Kidney (tissue), 14 donors: ENCODE measurements around the gene ATPAF2. TPM values are rescaled to one million over a fixed set of nuclear protein-coding genes. Genes with fewer than 3 reads are reported as not detected.

Experiments used
- DNase-seq, 5 donors: peaks; one replicate each; pipeline ENCODE4 v3.0.0-alpha.2; 2013 to 2020
- FAIRE-seq: peaks from 2 replicates; lab custom pipeline; 2012; peaks lifted over from hg19 to GRCh38; lab: Jason Lieb, UNC
- H3K27ac ChIP-seq, 2 donors: one replicate each; pipeline ENCODE4 v1.7.0; 2013; ENCODE audit warnings: low read depth in 2 of 2, low read length in 2 of 2, inconsistent platforms in 1 of 2
- H3K27me3 ChIP-seq: one replicate; pipeline ENCODE4 v1.7.1; 2013; ENCODE audit warnings: low read length, inconsistent platforms; ENCODE audit not compliant: control insufficient read depth, insufficient read depth
- H3K36me3 ChIP-seq, 3 donors: one replicate each; pipeline versions ENCODE4 v1.7.0 to v1.7.1; 2013; ENCODE audit warnings: low read length in 3 of 3, control low read depth in 1 of 3, inconsistent platforms in 1 of 3; ENCODE audit not compliant: insufficient read depth in 3 of 3, control insufficient read depth in 2 of 3
- H3K4me1 ChIP-seq, 3 donors: one replicate each; pipeline versions ENCODE4 v1.7.0 to v1.7.1; 2013; ENCODE audit warnings: low read length in 3 of 3, inconsistent platforms in 1 of 3, low read depth in 1 of 3; ENCODE audit not compliant: control insufficient read depth in 2 of 3, insufficient read depth in 2 of 3
- H3K4me3 ChIP-seq, 3 donors: one replicate each; pipeline versions ENCODE4 v1.7.0 to v1.8.1; 2013; ENCODE audit warnings: low read length in 3 of 3, control low read depth in 1 of 3, inconsistent platforms in 1 of 3
- H3K9ac ChIP-seq, 3 donors: one replicate each; pipeline versions ENCODE4 v1.7.0 to v1.7.1; 2013; ENCODE audit warnings: low read length in 3 of 3, control low read depth in 1 of 3, inconsistent platforms in 1 of 3
- H3K9me3 ChIP-seq, 3 donors: one replicate each; pipeline versions ENCODE4 v1.7.0 to v1.7.1; 2013; ENCODE audit warnings: low read length in 3 of 3, control low read depth in 1 of 3, inconsistent platforms in 1 of 3; ENCODE audit not compliant: control insufficient read depth in 2 of 3, insufficient read depth in 1 of 3
- intact Hi-C: fragments of 100-400 bp; cut with DNase I; formaldehyde crosslinking; loops from one replicate; pipeline ENCODE4 v1.11.1; 2022
- polyA plus RNA-seq: library from polyadenylated mRNA; stranded (reverse); fragments of 350-450 nt; fragmentation: Illumina TruSeq; extraction: RNeasy Lipid Tissue Mini Kit (QIAGEN cat#74804); gene quantifications from one replicate; pipeline ENCODE4 v1.2.3, GENCODE V29; 2014; ENCODE audit warnings: low read depth, low replicate concordance; ENCODE audit not compliant: insufficient read depth
- total RNA-seq: library from RNA; stranded (reverse); fragmentation: NEBNext Ultra II Directional; extraction: Animal tissue kit (Norgen Biotek cat#: 25700); gene quantifications from one replicate; pipeline ENCODE4 v1.2.1, GENCODE V29; 2021
- TF ChIP-seq, protein P1 (sequence below): IDR thresholded peaks from 3 replicates; pipeline ENCODE4 v1.5.1; 2012; ENCODE audit warnings: mild to moderate bottlenecking, moderate library complexity, borderline replicate concordance; ENCODE audit not compliant: insufficient read depth; ENCODE audit errors: extremely low read depth
- donor health status: control.
- donor health status: control.
- donor health status: control.
- donor health status: control.
- donor health status: control.
- donor health status: DM: yes; HTN: yes; CAD: no.
- donor health status: Normal renal cell carcinoma (clear cell type).

ATPAF2 gene
- total and polyA plus RNA-seq, 2 donors from 2014 or later: 27.0 to 52.1 TPM

- Histone ChIP-seq H3K4me1 (no peaks in the 10 kb centered on the region), H3K4me3 (no peak overlapping the region), H3K27ac (no peak overlapping the region), H3K9ac (no peak overlapping the region), H3K27me3 (no peaks in the 10 kb centered on the region), H3K9me3 (no peaks in the 10 kb centered on the region), H3K36me3 (peaks cover 0 to 2% (median 0%) of the 10 kb centered on the region in 3 donors)
- intact Hi-C loops: loop anchor here (10.0 kb wide), 2 partner anchors 137 to 357 kb away; no protein-coding TSS in a partner anchor
- FAIRE-seq (no peak), DNase-seq (peak in 1 of 5 donors; percentile 22)
- TF ChIP-seq, protein P1, sequence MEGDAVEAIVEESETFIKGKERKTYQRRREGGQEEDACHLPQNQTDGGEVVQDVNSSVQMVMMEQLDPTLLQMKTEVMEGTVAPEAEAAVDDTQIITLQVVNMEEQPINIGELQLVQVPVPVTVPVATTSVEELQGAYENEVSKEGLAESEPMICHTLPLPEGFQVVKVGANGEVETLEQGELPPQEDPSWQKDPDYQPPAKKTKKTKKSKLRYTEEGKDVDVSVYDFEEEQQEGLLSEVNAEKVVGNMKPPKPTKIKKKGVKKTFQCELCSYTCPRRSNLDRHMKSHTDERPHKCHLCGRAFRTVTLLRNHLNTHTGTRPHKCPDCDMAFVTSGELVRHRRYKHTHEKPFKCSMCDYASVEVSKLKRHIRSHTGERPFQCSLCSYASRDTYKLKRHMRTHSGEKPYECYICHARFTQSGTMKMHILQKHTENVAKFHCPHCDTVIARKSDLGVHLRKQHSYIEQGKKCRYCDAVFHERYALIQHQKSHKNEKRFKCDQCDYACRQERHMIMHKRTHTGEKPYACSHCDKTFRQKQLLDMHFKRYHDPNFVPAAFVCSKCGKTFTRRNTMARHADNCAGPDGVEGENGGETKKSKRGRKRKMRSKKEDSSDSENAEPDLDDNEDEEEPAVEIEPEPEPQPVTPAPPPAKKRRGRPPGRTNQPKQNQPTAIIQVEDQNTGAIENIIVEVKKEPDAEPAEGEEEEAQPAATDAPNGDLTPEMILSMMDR: no peak
These were observed 7.0 kb downstream of the ATPAF2 start for GRCh38 chr17:18031955-18032354.

GRCh38 chr17:18028952-18029540 lies 9.9 kb downstream of the ATPAF2 start:
- Histone ChIP-seq H3K27ac (no peak overlapping the region), H3K4me3 (no peak overlapping the region), H3K9me3 (no peaks in the 10 kb centered on the region), H3K27me3 (no peaks in the 10 kb centered on the region), H3K36me3 (peaks cover 0 to 7% (median 6%) of the 10 kb centered on the region in 3 donors), H3K9ac (no peak overlapping the region), H3K4me1 (no peaks in the 10 kb centered on the region)
- TF ChIP-seq, protein P1: no peak
- intact Hi-C loops: no loop called here
- FAIRE-seq (no peak), DNase-seq (no peak)

- H3K27ac ChIP-seq: no peak overlapping the region
- intact Hi-C loops: no loop called here
- FAIRE-seq: no peak
These were observed 10.6 kb downstream of the ATPAF2 start for GRCh38 chr17:18028114-18028951.

More at GRCh38 chr17:18028114-18028951, 10.6 kb downstream of the ATPAF2 start:
- Histone ChIP-seq H3K9me3 (no peaks in the 10 kb centered on the region), H3K9ac (no peak overlapping the region), H3K27me3 (no peaks in the 10 kb centered on the region), H3K4me1 (no peaks in the 10 kb centered on the region), H3K4me3 (no peak overlapping the region), H3K36me3 (peaks cover 0 to 7% (median 6%) of the 10 kb centered on the region in 3 donors)
- TF ChIP-seq, protein P1: no peak
- no peak for DNase-seq
